GM21528 (cell line): Measurements from ENCODE around the gene NEK7.

Experiments used
- ATAC-seq: cut with Tn5 transposase; IDR thresholded peaks from one replicate; pipeline ENCODE4 v1.9.1; 2021; ENCODE audit warnings: mild to moderate bottlenecking, moderate library complexity; ENCODE audit not compliant: unreplicated experiment, low FRiP score

The NEK7 gene

DNA sequence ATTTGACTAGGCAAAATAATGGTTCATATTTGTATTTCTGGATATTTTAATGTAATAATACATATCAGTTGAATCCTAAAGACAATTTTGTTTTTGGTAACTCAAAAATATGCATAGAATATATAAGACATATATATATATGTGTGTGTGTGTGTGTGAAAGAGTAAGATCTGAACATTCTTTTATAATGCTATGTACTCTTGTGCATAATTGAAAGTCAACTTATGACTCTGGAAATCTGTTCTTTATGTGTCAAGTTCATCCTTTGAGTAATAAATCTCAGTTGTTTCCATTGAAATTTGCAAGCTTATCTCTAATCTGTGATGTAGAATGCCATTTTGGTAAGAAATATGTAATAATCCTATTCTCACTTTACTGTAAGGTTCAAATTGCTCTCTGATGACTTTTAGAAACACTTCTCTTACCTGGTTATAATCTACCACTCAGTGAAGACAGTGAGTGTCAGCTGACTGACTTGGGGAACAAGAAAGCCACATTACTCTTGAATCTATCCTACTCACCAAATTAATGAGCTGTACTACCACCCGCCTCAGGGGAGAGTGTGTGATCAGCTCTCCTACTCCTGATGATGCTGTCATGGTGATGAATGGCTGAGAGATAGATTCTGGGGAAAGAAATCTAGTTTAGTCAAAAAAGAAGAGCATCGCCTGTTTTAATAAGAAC, 15.0 kb upstream of the NEK7 start:
- ATAC-seq = no peak

DNA sequence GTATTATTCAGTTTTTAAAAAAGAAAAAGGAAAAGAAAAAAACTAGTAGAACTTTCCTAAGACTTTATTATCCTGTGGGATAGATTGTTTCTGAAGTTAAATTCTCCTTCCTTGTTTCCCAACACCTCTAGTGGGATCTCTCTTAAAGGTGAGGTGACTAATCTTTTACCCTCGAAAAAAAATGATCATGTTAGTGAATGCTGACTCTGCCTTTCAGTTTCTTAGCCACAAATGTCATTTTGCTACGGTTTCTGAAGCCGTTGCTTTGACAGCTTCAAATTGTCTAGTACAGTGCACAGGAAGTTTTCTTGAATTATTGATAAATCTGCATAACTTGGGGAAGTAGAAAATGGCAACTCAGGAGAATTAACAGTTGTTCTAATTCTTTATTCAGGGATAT, 13.0 kb upstream of the NEK7 start:
- ATAC-seq = no peak

DNA sequence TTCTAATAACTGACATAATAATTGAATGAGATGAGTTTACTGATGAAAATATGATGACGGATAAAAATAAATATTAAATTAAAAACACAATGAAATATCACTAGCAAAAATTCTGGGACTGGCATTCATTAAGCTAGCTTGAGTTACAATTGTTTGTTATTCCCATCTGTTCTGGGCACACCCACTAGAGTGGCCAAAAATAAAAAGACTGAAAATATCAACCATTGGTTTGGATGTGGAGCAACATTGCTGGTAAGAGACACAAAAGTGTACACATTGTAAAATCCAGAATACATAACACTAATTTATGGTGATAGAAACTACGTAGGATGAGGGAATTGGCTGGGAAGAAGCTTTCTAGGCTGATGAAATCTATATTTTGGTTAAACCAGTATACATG, 9.6 kb upstream of the NEK7 start:
- ATAC-seq = no peak

DNA sequence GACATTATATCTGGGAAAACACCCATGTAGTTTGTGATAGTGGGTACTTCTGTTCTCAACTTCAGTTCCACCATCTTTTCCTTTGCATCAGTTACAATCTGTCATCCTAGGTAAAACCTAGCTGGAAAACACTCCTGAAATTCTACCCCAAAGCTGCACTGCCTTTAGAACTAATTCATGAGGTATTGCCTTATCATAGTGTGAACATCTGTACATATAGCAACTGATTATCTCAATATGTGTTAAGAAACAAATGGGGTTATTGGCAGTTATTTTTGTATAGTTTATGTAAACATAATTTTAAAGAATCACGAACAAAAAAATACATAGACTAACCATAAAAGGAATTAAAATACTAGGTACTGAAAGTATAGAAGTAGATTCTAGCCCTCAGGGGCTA, 6.4 kb upstream of the NEK7 start:
- no peak for ATAC-seq

DNA sequence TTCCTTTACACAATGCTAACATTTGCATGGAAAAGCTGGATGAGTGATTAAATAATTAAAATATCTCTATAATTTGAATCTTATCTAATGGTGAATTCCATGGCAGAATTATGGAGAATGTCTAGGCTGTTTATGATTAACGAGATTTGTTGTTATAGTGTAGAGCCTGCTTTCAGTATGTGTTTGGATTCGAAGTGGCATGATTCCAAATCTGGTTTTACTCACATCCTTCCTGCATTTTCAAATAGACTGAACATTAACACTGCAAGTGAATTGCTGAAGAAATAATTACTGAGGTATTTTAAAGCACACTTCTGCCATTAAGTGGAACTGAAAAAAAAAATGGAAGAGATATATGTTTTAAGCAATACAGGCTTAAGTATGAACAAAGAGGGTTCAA, 5.1 kb upstream of the NEK7 start:
- ATAC-seq = no peak

DNA sequence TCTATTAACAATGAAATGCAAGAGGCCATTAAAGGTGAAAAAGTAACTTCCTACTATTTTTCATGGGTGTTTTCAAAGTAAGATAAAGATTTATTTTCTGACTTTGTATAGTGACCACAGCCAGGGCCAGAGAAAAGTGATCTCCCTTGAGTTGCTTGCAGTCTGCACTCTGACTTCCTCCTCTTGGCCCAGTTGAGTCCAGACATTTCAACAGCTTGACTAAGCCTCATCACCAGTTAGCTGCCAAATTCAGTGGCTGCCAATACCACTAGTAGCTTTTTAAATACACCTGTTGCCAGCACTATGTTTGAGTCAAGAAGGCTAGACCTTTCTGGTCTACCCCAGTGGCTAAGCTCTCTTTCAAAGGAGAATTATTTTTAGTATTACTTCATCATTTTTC, 3.7 kb upstream of the NEK7 start:
- ATAC-seq = no peak

DNA sequence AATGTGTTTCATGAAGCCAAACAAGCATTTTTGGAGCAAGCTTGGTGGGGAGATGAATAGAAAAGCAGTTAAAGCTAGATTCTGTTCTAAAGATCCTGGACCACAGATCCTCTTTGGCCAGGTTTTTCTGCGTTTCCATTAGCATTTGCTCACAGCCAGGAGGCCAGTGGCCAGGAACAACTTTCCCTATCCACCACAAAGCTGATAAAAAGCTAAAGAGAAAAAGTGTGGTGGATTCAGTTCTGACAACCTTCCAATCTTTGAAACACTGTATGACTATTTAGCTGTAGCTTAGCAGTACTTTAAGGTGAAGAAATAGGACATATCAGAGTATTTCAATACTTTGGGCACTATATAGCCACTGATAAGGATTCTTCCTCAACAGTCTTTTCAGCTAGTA, 3.0 kb upstream of the NEK7 start:
- no peak for ATAC-seq

DNA sequence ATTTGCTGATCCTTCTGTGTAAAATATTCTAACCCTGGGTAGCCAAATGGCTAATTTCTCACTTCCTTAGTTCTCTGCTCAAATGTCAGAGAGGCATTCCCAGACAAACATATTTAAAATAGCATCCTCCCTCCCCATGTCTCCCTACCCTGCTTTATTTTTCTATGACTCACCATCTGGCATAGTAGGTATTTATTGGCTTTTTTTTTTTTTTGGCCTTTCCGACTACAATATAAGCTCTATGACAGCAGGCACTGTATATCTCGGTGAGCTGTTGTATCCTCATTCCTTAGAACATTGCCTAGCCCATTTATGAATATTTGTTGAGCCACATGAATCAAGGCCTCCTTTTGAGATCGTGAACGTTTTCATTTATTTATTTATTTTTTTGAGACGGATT, 1.5 kb upstream of the NEK7 start:
- ATAC-seq = no peak

DNA sequence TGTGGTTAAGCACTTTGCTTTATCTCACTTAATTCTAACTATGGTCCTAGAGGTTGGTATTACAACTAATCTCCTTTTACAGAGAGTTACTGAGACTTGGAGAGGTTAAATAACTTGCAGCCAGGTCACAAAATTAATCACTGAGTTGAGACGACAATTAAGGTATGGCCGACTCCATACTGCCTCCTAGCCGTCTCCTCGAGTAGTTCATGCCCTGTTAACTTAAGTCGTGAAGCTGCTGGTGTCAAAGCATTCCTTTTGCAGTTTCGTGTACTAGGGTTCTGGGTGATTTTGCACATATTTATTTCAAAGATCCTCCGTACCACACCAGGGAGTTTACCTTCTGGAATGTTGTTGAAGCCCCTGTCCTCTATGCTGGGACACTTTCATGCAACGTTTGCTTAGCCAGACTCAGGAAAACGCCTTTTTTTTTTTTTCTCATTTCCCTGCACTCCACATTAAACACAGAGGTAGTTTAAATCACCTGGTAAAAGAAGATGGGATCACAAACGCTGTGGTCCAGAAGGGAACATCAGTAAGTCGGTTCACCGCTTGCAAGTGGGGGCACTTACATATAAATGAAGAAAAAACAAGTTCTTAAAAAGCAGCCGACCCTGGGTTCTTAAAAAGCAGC, 570 bp upstream of the NEK7 start:
- ATAC-seq = peak; percentile 32

DNA sequence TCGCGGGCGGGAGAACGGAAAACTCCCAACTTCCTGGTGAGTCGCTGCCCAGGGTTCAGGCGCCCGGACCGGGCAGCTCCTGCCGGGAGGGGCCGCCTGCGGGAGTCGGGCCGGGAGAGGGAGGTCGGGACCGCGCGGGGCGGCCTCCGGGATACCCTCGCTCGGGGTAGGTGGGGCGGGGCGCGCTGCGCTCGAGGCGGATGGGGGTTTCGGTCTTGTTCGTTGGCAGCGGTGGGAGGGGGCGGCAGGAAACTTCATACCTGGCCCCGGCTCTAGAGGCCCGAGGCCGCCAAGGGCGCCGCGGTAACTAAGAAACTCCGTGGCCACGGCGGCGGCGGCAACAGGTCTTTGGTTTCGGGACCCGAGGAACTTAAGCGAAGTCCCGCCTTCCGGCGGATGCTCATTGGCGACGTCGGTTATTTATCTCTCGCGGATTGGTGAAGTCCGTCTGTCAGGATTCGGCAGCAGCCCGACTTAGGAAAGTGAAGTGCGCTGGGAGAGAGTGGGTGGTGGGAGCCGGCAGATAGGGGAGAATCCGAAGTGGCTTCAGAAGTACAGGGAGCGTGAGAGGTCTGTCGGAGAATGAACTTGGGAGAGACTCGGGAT, 546 bp downstream of the NEK7 start:
- peak; percentile 54 for ATAC-seq

DNA sequence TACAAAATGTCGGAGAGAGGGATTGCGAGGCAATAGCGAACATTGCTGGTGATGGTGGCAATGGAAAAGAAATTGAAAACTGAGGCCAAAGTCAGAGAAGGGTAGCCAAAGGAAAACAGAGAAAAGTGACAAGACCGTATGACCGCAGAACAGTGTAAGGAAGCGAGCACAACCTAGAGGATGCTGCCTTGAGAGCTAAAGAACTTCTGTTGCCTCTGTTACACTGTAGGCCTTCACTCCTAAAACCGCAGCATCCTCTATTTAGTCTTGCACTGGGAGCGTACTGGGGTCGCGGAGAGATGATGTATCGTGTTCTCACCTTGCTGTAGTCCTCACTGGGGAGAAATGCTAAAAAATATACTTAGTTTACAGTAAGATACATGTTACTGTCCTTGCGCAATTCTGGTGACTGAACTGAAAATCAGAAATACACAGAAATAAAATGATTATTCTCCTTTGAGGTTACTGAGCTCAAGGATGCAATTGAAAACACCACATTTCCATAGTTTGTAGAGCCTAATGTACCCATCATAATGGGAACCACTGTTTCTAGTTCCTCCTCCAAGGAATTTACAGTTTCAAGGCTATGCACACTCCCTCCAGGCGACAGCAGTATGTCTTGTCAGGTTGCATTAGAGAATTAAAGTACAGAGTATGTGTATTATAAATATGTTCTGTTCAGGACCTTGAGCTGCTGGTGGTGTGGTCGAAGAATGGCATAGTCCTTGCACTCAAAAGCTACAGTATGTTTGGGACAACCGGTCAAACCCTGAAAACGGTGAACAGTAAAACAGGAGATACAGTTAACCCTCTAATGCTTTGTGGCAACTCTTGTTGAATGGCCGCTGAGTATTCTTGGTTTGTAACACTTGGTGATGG, 1.3 kb downstream of the NEK7 start:
- no peak for ATAC-seq

DNA sequence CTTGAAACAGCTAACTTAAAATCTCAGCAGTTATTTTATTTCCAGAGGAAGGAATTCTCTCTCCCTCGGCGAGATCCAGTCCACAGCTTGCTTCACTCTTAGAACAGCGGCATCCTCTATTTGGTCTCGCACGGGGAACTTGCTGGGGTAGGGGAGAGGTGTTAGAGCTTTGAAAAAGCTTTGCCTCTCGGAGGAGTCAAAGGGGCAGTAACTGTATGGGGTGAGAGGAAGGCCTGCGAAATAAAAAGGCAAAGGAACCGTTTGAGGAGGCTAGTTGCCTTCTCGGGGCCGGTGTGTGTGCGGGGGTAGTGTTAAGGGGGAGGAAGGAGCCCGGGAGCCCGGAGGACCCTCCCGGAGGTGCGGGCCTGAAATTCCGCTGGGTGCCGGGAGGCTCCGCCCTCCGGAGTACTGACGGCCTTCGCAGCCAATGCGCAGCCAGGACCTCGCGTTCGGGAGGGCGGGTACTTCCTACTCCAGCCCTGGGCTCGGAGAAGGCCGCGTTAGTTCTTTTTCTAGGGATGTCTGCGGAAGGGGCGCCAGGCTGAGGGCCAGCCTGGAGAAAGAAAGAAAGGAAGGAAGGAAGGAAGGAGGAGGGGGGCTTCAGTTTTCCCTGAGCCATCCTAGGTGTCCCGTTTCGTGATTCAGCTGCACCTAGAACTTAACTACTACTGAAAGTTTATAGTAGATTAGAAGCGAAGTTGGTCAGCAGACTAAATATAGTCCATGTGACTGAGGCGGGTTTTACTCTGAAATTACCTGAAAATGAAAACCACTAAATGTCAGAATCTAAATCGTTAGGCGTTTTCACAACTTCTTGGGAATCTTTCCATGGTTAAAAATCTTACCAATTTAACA, 2.2 kb downstream of the NEK7 start:
- ATAC-seq = peak; percentile 63

DNA sequence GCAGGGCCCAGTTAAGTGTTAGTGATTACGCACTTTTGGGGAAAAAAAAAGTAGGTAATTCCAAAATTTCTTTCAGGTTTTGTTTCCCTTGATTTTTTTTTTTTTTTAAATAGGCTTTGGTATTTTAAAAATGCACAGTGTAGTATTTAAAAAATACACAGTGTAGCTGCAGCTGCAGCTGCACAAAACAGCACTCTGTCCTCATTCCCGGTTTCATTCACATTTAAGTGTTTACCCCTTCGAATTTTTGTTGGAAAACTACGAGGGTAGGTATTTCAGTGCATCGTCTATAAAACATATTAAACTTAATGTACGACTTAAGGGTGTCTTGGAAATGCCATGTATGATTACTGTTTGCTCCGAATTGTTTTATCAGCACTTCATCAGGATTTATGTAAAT, 3.4 kb downstream of the NEK7 start:
- ATAC-seq = no peak

DNA sequence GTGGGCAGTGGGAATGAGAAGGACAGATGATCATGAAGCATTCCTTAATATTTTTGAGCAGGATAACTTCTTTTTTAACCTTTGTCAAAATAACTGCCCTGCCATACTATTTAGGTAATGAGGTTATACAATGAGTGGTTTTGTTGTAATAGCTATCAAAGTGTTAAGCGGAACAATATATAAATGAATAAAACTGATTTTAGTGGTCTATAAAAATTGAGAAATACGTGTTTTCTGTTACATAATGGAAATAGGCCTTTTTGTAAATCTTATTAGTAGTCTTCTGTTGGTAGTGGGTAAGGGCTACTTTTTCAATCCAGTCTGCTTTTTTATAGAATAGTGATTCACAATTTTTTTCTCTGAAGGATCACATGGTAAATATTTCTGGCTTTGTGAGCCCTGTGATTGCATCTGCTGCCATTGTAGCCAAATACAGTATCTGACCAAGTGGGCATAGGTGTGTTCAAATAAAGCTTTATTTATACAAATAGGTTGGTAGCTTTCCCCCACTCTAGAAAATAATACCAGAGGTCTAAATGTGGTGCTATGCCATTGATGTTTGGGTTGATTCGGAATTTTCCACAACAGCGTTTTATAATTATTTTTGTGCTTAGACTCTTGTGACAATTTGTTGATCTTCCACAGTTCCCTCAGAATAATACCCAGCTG, 4.3 kb downstream of the NEK7 start:
- ATAC-seq = no peak

DNA sequence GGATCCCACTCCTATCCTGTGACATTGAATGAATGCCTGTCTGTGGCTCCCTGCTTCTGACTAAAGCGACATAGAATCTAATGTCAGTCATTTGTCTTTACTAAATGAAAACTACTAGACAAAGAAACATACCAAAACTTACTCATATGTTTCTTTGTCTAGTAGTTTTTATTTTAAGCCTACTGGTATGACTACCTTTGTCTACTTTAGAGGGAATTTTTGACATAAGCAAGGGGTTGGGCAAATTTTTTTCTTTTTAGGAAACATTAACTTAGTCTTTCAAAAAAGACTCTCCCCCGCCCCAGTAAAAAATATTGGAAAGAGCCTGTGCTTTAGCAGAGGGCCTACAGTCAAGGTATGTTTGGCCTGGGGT, 4.9 kb downstream of the NEK7 start:
- ATAC-seq = no peak

DNA sequence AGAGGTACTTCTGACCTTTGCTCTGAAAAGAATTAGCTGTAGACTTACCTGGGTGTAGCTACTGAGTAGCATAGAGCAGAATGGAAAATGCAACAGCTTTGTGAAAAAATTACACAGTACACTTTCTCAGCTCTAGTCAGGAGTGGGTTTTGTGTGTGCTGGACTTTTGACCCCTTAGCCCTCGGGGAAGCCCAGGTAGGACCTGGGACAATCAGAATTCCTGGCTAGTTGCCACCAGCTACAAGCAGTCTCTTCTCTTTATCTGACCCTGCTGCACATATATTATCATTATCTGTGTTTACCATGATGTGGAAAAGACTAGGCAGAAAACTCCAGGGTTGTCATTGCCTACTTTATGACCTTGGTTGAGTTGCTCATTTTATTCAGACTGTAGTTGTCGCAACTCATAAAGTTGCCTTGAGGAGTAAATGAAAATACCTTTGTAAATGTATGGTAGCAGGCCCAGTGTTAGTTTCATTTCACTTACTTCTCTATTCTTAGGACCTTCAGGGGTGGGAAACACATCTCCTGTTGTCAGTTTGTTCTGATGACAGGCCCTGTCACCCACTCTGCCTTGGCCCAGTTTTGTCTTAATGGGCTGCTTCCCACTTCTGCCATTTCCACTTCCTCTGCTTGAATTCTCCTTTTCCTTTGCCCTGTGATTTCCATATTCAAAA, 5.4 kb downstream of the NEK7 start:
- ATAC-seq = peak; percentile 18

DNA sequence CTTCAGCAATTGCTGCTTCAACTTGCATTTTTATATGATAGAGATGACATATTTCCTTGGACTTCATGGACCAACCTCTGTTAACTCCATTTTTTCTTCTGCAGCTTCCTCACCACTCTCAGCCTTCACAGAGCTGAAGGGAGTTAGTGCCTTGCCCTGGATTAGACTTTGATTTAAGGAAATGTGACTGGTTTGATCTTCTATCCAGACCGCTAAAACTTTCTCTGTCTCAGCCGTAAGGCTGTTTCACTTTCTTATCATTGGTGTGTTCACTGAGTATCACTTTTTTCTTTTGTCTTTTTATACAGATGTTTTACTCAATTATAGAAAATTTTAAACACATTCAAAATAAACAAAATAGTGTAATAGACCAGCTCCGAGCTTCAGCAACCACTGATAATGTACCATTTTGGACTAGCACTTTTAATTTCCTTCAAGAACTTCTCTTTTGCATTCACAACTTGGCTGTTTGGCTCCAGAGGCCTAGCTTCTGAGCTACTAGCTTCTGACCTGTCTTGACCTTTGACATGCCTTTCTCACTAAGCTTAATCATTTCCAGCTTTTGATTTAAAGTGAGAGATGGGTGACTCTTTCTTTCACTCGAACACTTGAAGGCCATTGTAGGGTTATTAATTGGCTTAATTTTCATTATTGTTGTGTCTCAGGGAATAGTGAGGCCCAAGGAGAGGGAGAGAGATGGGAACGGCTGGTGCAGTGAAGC, 9.3 kb downstream of the NEK7 start:
- ATAC-seq = peak; percentile 36

DNA sequence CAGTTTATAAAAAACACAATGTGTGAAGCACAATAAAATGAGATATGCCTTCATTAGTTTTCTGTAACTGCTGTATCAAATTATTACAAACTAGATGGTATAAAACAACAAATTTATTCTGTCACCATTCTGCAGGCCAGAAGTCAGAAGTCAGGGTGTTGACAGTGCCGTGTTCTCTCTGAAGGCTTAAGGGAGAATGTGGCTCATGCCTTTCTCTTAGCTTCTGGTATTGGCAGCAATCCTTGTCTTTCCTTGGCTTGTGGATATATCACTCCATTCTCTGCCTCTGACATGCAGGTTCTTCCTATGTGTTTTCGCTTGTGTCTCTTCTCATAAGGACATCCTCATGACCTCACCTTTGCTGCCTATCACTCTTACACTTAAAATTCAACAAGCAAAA, 10.1 kb downstream of the NEK7 start:
- no peak for ATAC-seq
